OCI-LY7 (cell line): ENCODE measurements around the gene PRLR. TPM values are rescaled to one million over a fixed set of nuclear protein-coding genes. Genes with fewer than 3 reads are reported as not detected.

Experiments used
- BruUV-seq: library from RNA; stranded (reverse); fragments of 400-500 nt; replicated peaks from 2 replicates; lab custom pipeline; 2021; lab: Mats Ljungman, UMichigan
- CTCF ChIA-PET: fragments of 300-600 bp; sonication (Branson Sonifier 250); formaldehyde crosslinking; loops from one replicate; lab custom pipeline; 2022; ENCODE audit warnings: antibody characterized with exemption; ENCODE audit not compliant: unreplicated experiment; lab: Charles Lee
- POLR2A ChIA-PET: fragments of 300-600 bp; sonication (Branson Sonifier 250); formaldehyde crosslinking; loops from one replicate; lab custom pipeline; 2022; ENCODE audit warnings: antibody characterized with exemption; lab: Charles Lee
- DNase-seq: peaks from one replicate; pipeline ENCODE4 v3.0.0-alpha.2; 2015; ENCODE audit warnings: low spot score
- H2AFZ ChIP-seq: fragments of 200-600 bp; sonication (generic), shearing (Covaris generic); 2 replicates; pipeline ENCODE4 v1.6.1; 2014; ENCODE audit warnings: mild to moderate bottlenecking, antibody characterized with exemption, low read length, moderate library complexity
- H3K27ac ChIP-seq: fragments of 200-600 bp; sonication (generic); 2 replicates; pipeline ENCODE4 v1.5.1; 2014; ENCODE audit warnings: mixed run types, low read depth, mild to moderate bottlenecking, moderate library complexity, low read length, inconsistent platforms; ENCODE audit not compliant: poor library complexity, severe bottlenecking
- H3K36me3 ChIP-seq: fragments of 200-600 bp; sonication (generic); 2 replicates; pipeline ENCODE4 v1.6.1; 2014; ENCODE audit warnings: mild to moderate bottlenecking, antibody characterized with exemption, low read length, moderate library complexity, mixed read lengths; ENCODE audit not compliant: insufficient read depth
- H3K4me1 ChIP-seq: fragments of 200-600 bp; sonication (generic); 2 replicates; pipeline ENCODE4 v1.5.1; 2014; ENCODE audit warnings: mild to moderate bottlenecking, low read length; ENCODE audit not compliant: insufficient read depth, poor library complexity, severe bottlenecking
- H3K4me2 ChIP-seq: fragments of 200-600 bp; sonication (generic); 2 replicates; pipeline ENCODE4 v1.6.1; 2014; ENCODE audit warnings: mild to moderate bottlenecking, low read length
- H3K4me3 ChIP-seq: fragments of 200-600 bp; sonication (generic); 2 replicates; pipeline ENCODE4 v1.5.1; 2014; ENCODE audit warnings: mild to moderate bottlenecking, low read depth, low read length; ENCODE audit not compliant: poor library complexity, severe bottlenecking
- H3K79me2 ChIP-seq: fragments of 200-600 bp; sonication (generic); 2 replicates; pipeline ENCODE4 v1.6.1; 2016; ENCODE audit warnings: low read depth, mild to moderate bottlenecking, low read length, moderate library complexity, mixed read lengths; ENCODE audit not compliant: insufficient read depth
- H3K9me2 ChIP-seq: fragments of 200-600 bp; sonication (generic); 2 replicates; pipeline ENCODE4 v1.6.1; 2016; ENCODE audit warnings: mild to moderate bottlenecking, low read length, mixed read lengths; ENCODE audit not compliant: insufficient read depth
- H3K9me3 ChIP-seq: fragments of 200-600 bp; sonication (generic); 2 replicates; pipeline ENCODE4 v1.6.1; 2014; ENCODE audit warnings: mild to moderate bottlenecking, mixed run types, low read length, mixed read lengths
- H4K20me1 ChIP-seq: fragments of 200-600 bp; sonication (generic); 2 replicates; pipeline ENCODE4 v1.6.1; 2014; ENCODE audit warnings: mild to moderate bottlenecking, antibody characterized with exemption, low read length, moderate library complexity, mixed read lengths; ENCODE audit not compliant: insufficient read depth
- EZH2phosphoT487 ChIP-seq: fragments of 200-600 bp; sonication (generic); IDR thresholded peaks from 2 replicates; pipeline ENCODE4 v1.6.1; 2018; ENCODE audit warnings: low read depth, borderline replicate concordance, mild to moderate bottlenecking, mixed run types, antibody characterized with exemption, low read length, moderate library complexity, mixed read lengths
- intact Hi-C: fragments of 100-400 bp; cut with micrococcal nuclease; formaldehyde crosslinking; loops from one replicate; pipeline ENCODE4 v1.10.0; 2022; ENCODE audit not compliant: unreplicated experiment
- total RNA-seq, 2 experiments: library from RNA; depleted of rRNA in 1 of 2; stranded (reverse); fragments of >200 nt in 1 of 2; shearing (Covaris generic) in 1 of 2; gene quantifications; 2 replicates each; pipeline ENCODE4 v1.2.3, GENCODE V29; 2014 to 2022
- TF ChIP-seq, protein P1 (sequence below): fragments of 200-600 bp; sonication (generic); conservative IDR thresholded peaks from 2 replicates; pipeline ENCODE4 v1.5.1; 2014; ENCODE audit warnings: mild to moderate bottlenecking, antibody characterized with exemption, low read length, moderate library complexity, mixed read lengths

PRLR gene
- total RNA-seq, 2 experiments from 2014 or later: not detected

- ChIA-PET POLR2A (interaction anchor here (0.7 kb wide), 2 partner anchors 10 to 332 kb away, joined by 3 read pairs; no protein-coding TSS in a partner anchor), CTCF (no interaction called here)
- H4K20me1 ChIP-seq: no peaks in the 10 kb centered on the region
- no peak overlapping the region for H2AFZ ChIP-seq
- no peak for DNase-seq
- no peaks in the 10 kb centered on the region for H3K36me3 ChIP-seq
- no peaks in the 10 kb centered on the region for H3K79me2 ChIP-seq
- TF ChIP-seq, protein P1, sequence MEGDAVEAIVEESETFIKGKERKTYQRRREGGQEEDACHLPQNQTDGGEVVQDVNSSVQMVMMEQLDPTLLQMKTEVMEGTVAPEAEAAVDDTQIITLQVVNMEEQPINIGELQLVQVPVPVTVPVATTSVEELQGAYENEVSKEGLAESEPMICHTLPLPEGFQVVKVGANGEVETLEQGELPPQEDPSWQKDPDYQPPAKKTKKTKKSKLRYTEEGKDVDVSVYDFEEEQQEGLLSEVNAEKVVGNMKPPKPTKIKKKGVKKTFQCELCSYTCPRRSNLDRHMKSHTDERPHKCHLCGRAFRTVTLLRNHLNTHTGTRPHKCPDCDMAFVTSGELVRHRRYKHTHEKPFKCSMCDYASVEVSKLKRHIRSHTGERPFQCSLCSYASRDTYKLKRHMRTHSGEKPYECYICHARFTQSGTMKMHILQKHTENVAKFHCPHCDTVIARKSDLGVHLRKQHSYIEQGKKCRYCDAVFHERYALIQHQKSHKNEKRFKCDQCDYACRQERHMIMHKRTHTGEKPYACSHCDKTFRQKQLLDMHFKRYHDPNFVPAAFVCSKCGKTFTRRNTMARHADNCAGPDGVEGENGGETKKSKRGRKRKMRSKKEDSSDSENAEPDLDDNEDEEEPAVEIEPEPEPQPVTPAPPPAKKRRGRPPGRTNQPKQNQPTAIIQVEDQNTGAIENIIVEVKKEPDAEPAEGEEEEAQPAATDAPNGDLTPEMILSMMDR: no peak
- TF ChIP-seq EZH2phosphoT487: no peak
- no peak overlapping the region for H3K27ac ChIP-seq
- BruUV-seq: no TSS peak
- H3K4me3 ChIP-seq: no peak overlapping the region
- H3K4me1 ChIP-seq: no peaks in the 10 kb centered on the region
- H3K4me2 ChIP-seq: no peak overlapping the region
- no peaks in the 10 kb centered on the region for H3K9me3 ChIP-seq
- H3K9me2 ChIP-seq: no peaks in the 10 kb centered on the region
- intact Hi-C loops: no loop called here
Observed at GRCh38 chr5:35135239-35135700, 95.0 kb downstream of the PRLR start.

- no peak overlapping the region for H2AFZ ChIP-seq
- intact Hi-C loops: no loop called here
- no peak for DNase-seq
- H3K4me2 ChIP-seq: no peak overlapping the region
- ChIA-PET POLR2A (interaction anchor here (0.7 kb wide), 1 partner anchor 235 kb away, joined by 9 read pairs; no protein-coding TSS in a partner anchor), CTCF (no interaction called here)
- H3K27ac ChIP-seq: no peak overlapping the region
- H3K36me3 ChIP-seq: no peaks in the 10 kb centered on the region
- no peaks in the 10 kb centered on the region for H3K79me2 ChIP-seq
- H4K20me1 ChIP-seq: no peaks in the 10 kb centered on the region
- no peaks in the 10 kb centered on the region for H3K9me3 ChIP-seq
- TF ChIP-seq, protein P1: no peak
- no peak for TF ChIP-seq EZH2phosphoT487
- no peaks in the 10 kb centered on the region for H3K9me2 ChIP-seq
- no TSS peak for BruUV-seq
- H3K4me3 ChIP-seq: no peak overlapping the region
- no peaks in the 10 kb centered on the region for H3K4me1 ChIP-seq
Observed at GRCh38 chr5:35134278-35135030, 95.8 kb downstream of the PRLR start.

DNA sequence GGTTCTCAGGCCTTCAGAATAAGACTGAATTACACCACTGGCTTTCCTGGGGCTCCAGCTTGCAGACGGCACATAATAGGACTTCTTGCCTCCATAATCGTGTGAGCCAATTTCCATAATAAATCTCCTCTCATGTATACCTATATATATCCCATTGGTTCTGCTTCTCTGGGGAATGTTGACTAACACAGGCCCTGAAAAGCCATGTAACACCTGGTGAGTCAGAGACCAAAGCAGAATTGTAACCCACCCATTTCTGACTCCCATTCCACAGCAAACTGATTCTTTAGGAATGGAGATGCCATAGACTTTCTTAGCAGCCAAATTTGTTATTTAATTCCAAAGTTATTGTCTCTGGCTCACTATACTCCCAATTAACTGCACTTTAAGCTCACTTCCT is 97.1 kb downstream of the PRLR start:
- no peaks in the 10 kb centered on the region for H4K20me1 ChIP-seq
- H3K4me2 ChIP-seq: no peak overlapping the region
- H3K27ac ChIP-seq: no peak overlapping the region
- H3K36me3 ChIP-seq: no peaks in the 10 kb centered on the region
- intact Hi-C loops: no loop called here
- no peaks in the 10 kb centered on the region for H3K9me2 ChIP-seq
- TF ChIP-seq, protein P1: no peak
- TF ChIP-seq EZH2phosphoT487: no peak
- H3K9me3 ChIP-seq: no peaks in the 10 kb centered on the region
- ChIA-PET POLR2A (interaction anchor here (0.7 kb wide), 1 partner anchor 16 kb away, joined by 3 read pairs; no protein-coding TSS in a partner anchor), CTCF (no interaction called here)
- DNase-seq: no peak
- BruUV-seq: no TSS peak
- no peak overlapping the region for H3K4me3 ChIP-seq
- H3K79me2 ChIP-seq: no peaks in the 10 kb centered on the region
- H3K4me1 ChIP-seq: no peaks in the 10 kb centered on the region
- no peak overlapping the region for H2AFZ ChIP-seq
